NCI-H1694 (cell line): ENCODE results near the gene ANKRD31.
"Not testable (repeated sequence)": the region's sequence is repeated elsewhere in the genome, so short reads cannot be mapped to it uniquely, and the experiment has no call there.

Source experiments
- DNase-seq: peaks from one replicate; lab custom pipeline; 2025; lab: John Stamatoyannopoulos, UW

ANKRD31 gene

DNA sequence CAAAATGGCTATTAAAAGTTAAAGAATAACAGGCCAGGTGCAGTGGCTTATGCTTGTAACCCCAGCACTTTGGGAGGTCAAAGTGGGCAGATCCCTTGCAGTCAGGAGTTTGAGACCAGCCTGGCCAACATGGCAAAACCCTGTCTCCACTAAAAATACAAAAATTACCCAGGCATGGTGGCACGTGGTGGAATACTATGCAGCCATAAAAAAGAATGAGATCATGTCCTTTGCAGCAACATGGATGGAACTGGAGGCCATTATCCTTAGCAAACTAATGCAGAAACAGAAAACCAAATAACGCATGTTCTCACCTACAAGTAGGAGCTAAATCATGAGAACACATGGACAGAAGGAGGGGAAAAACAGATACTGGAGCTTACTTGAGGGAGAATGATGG, 15.9 kb downstream of the ANKRD31 start:
- not testable (repeated sequence) for DNase-seq

DNA sequence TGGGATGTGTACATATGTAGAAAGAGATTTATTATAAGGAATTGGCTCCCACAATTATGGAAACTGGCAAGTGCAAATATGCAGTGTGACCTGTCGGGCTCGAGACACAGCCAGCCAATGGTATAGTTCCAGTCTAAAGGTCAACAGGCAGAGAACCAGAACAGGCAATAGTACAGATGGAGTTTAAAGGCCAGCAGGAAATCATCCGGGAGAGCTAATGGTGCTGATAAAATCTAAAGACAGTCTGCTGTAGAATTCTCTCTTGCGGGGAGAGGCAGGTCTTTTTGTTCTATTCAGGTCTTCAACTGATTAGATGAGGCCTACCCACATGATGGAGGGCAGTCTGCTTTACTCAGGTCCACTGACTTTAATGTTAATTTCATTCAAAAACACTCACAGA, 21.8 kb downstream of the ANKRD31 start:
- no peak for DNase-seq

GRCh38 chr5:75214409-75214808, 22.3 kb downstream of the ANKRD31 start:
- DNase-seq, result no peak

GRCh38 chr5:75203604-75204003, 33.1 kb downstream of the ANKRD31 start:
- DNase-seq, result no peak

DNA sequence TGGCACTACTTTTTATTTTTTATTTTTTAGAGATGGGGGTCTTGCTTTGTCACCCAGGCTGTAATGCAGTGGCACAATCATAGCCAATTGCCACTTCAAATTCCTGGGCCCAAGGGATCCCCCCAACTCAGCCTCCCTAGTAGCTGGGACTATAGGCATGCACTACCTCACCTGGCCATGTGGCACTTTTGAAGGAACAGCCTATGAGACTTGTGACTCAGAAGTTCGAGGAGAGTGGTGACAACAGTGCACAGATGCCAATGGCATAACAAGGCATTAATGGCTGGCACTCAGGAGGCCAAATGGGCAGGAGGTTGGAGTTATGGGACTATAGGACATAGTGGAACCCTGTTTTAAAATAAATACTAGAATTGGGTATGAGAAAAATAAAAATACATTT, 33.7 kb downstream of the ANKRD31 start:
- no peak for DNase-seq

DNA sequence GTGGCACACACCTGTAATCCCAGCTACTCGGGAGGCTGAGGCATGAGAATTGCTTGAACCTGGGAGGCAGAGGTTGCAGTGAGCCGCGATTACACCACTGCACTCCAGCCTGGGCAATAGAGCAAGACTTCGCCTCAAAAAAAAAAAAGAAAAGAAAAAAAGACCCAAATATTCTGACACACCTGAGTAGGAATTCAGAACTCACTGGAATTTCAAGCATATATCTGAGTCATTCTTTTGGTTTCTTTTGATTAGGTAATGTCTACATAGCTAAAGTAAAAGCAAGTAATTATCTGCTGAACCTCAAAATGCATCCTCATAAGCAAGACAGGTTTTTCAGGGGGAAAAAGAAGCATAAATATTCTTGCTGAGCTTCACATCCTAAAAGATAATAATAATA, 35.9 kb downstream of the ANKRD31 start:
- DNase-seq, result no peak

GRCh38 chr5:75199946-75200345, 36.7 kb downstream of the ANKRD31 start:
- no peak for DNase-seq

DNA sequence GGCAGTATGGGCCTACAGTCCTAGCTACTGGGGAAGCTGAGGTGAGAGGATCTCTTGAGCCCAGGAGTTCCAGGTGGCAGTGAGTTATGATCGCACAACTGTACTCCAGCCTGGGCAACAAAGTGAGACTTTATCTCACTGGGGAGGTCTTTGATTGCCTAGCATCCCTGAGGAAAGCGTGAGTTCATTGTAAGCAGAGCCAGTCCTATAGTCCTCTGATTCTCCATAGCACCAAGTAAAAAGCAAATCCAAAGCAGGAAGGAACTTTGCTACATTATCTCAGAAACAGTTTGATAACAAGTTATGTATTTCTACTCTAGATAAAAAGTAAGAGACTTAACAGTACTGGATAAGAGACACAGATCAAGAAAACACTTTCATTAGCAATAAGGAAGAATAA, 37.6 kb downstream of the ANKRD31 start:
- no peak for DNase-seq

DNA sequence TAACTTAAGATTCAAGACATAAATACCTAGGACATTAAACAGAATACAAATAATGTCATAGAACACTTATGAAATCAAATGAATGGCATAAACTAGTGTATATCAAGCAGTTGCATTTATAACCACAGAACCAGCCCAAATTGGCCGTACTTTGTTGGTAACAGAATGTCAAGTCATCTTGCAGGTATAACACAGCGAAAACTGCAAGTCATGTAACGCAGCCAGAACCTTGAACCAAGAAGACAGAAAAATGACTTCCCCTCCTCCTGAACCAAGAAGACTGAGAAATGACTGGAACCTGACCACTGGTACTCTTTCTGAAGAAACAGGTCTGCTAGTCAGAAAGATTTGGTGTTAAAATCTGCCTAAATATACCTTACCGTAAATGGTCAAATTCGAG, 38.9 kb downstream of the ANKRD31 start:
- no peak for DNase-seq

DNA sequence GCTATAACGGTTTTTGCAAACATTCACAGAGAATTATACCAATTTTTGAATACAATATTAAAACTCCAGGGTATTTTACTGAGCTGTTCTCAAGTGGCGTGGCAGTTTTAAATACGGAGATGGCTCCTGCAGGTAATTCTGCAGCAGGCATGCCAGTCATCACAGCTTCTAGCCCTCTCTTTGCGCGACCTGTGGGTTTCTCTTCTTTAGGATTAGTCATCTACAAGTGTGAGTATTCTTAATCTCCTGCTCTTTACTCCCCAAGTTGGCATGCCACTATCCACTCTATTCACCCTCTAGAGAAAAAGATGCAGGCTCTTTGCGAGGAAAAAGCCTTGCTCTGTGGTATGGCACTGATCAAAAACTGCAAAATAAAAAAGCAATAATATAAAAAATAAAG, 43.9 kb downstream of the ANKRD31 start:
- no peak for DNase-seq

- DNase-seq, result no peak
Measured at GRCh38 chr5:75192264-75192663, 44.4 kb downstream of the ANKRD31 start.

DNA sequence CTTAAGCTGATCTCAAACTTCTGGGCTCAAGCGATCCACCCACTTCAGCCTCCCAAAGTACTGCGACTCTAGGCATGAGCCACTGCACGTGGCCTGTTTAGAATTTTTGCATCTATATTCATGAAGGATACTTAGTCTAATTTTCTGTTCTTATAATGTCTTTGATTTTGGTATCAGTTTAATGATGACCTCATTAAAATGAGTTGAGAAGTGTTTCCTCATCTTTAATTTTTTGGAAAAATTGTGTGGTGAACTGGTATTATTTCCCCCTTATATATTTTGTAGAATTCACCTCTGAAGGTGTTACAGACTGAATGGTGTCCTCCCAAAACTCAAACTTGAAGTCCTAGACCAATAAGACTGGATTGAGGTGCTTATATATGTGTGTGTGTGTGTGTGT, 46.5 kb downstream of the ANKRD31 start:
- DNase-seq, result no peak

GRCh38 chr5:75189353-75189752, 47.3 kb downstream of the ANKRD31 start:
- DNase-seq, result no peak

GRCh38 chr5:75185763-75186162, 50.9 kb downstream of the ANKRD31 start:
- no peak for DNase-seq

DNA sequence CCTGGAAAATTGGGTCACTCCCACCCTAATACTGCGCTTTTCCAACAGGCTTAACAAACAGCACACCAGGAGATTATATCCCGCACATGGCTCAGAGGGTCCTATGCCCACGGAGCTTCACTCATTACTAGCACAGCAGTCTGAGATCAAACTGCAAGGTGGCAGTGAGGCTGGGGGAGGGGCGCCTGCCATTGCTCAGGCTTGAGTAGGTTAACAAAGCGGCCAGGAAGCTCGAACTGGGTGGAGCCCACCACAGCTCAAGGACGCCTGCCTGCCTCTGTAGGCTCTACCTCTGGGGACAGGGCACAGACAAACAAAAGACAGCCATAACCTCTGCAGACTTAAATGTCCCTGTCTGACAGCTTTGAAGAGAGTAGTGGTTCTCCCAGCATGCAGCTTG, 60.7 kb downstream of the ANKRD31 start:
- DNase-seq, result not testable (repeated sequence)

- not testable (repeated sequence) for DNase-seq
Measured at GRCh38 chr5:75174872-75175271, 61.8 kb downstream of the ANKRD31 start.

- DNase-seq, result no peak
Measured at GRCh38 chr5:75169516-75169915, 67.2 kb downstream of the ANKRD31 start.

- no peak for DNase-seq
Measured at GRCh38 chr5:75168026-75168735, 68.5 kb downstream of the ANKRD31 start.

DNA sequence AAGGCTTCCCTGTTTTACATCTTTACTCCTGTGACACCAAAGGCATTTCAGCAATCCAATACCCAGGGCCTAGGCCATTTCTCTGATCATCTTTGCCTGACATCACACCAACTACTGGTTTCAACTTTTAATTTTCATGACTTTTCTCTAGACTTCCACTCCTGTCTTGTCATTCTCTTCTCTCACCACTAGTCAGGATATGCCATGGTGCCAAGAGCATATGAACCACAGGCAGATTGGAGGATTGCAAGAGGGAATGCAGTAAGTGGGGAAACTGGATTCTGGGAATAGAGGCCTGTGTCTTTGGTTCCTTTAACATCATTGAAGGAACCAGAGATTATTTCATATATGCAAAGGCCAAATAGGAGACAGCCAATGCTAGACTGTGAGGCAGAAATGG, 69.3 kb downstream of the ANKRD31 start:
- no peak for DNase-seq

DNA sequence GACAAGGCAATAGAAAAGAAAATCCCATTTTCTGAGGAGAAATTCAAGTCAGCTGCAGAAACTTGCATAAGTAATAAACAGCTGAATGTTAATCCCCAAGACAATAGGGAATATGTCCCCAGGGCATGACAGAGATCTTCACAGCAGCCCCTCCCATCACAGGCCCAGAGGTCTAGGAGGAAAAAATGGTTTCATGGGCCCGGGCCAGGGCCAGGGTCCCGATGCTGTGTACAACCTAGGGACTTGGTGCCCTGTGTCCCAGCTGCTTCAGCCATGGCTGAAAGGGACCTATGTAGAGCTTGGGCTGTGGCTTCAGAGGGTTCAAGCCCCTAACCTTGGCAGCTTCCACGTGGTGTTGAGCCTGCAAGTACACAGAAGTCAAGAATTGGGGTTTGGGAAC, 75.2 kb downstream of the ANKRD31 start:
- not testable (repeated sequence) for DNase-seq

GRCh38 chr5:75156585-75156984, 80.1 kb downstream of the ANKRD31 start:
- no peak for DNase-seq

- DNase-seq, result no peak
Measured at GRCh38 chr5:75152860-75153259, 83.8 kb downstream of the ANKRD31 start.

DNA sequence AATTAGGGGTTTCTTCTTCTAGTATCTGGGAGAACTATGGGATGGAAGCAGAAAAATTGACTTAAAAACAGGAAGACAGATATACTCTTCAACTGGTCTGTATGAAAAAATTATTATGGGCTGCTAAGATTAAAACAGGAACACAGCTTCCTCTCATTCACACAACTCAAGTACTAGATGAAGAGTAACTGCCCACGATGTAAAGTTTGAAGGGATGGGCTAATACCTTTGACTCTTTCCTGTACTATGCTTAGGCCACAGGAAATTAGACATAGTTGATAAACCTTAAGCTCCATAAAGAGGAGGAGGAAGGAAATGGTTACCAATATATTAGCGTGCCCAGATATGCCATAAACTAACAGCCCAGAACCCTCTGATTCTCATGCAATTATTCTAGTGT, 88.6 kb downstream of the ANKRD31 start:
- no peak for DNase-seq

GRCh38 chr5:75142566-75143136, 94.0 kb downstream of the ANKRD31 start:
- no peak for DNase-seq
